ENCODE data around the gene FAM227B. TPM values are rescaled to one million over a fixed set of nuclear protein-coding genes. Genes with fewer than 3 reads are reported as not detected.

FAM227B gene
- 0.94 to 1.6 TPM (median 1.2 TPM) in 5 replicates for total RNA-seq (2022; extraction: Qiagen RNA extraction; ENCODE audit: low read depth)

GRCh38 chr15:49620658-49621368 is at the start of gene FAM227B, which contains the start of gene DTWD1:
FAM227B (minus strand) TSS chr15:49620818; CDS start chr15:49615171, 5,647 bp downstream.
DTWD1 (plus strand) TSS chr15:49621048; CDS start chr15:49625168, 4,120 bp downstream.

GRCh38 chr15:49423021-49423420 is 197.6 kb downstream of the FAM227B start, which contains the start of gene FGF7:
FGF7 (plus strand) TSS chr15:49423242; CDS start chr15:49424298, 1,056 bp downstream.

Other genes starting within 250 kb of the FAM227B start
- gene FGF7, start 197.6 kb downstream of the FAM227B start, total RNA-seq (2022; extraction: Qiagen RNA extraction; ENCODE audit: low read depth) = not detected in 5 replicates
- gene DTWD1, start 230 bp upstream of the FAM227B start, total RNA-seq (2022; extraction: Qiagen RNA extraction; ENCODE audit: low read depth) = 7.5 to 22.0 TPM (median 16.4 TPM) in 5 replicates